Measurements from ENCODE around the gene ANKRD11.

- no peak for TF ChIP-seq PAX5 (IDR thresholded peaks at IDR 0.05; ENCODE audit: insufficient read depth, low read length, severe bottlenecking)
- no peak for TF ChIP-seq TAF1 (IDR thresholded peaks at IDR 0.05; ENCODE audit: low read depth, low read length)
- no peak for TF ChIP-seq POLR2A (IDR thresholded peaks at IDR 0.05; ENCODE audit: low read depth, low read length)
- no peak for TF ChIP-seq POLR2AphosphoS5 (IDR thresholded peaks at IDR 0.05; ENCODE audit: low read depth, low read length)
- TF ChIP-seq POU2F2 (IDR thresholded peaks at IDR 0.05; ENCODE audit: low read depth, low read length), result no peak
Observed at GRCh38 chr16:89377453-89377848, 112.9 kb downstream of the ANKRD11 start.
